ENCODE results near the gene ITPRIPL2. TPM values are rescaled to one million over a fixed set of nuclear protein-coding genes. Genes with fewer than 3 reads are reported as not detected.

Gene ITPRIPL2
- total and polyA plus RNA-seq, 3 donors from 2014 or later, result 8.5 to 24.6 (median 15.7) TPM

GRCh38 chr16:19071811-19072777 lies 41.7 kb upstream of the ITPRIPL2 start:
- peak; percentile 76 for DNase-seq
- H3K36me3 ChIP-seq (ENCODE audit: low read depth, missing control alignments), result no peaks in the 10 kb centered on the region
- peaks cover 5% of the 10 kb centered on the region for H3K4me1 ChIP-seq
- TF ChIP-seq CTCF (IDR thresholded peaks at IDR 0.05) (peak; percentile 8 to 47 (median 41)), POLR2A (IDR thresholded peaks at IDR 0.05) (no peak)
- no peak overlapping the region for H3K4me3 ChIP-seq
- no peaks in the 10 kb centered on the region for H3K27me3 ChIP-seq
- no peak overlapping the region for H3K27ac ChIP-seq
- no peaks in the 10 kb centered on the region for H3K9me3 ChIP-seq
- intact Hi-C loops (cut with DNase I; ENCODE audit: low total_unique reads), result no loop called here
- 85 to 86% methylated on average over 21 of the region's 21 CpGs for WGBS, 2 donors

GRCh38 chr16:19073344-19073743 lies 40.4 kb upstream of the ITPRIPL2 start:
- intact Hi-C loops (cut with DNase I; ENCODE audit: low total_unique reads), result no loop called here
- H3K4me3 ChIP-seq, result no peak overlapping the region
- H3K27me3 ChIP-seq, result no peaks in the 10 kb centered on the region
- no peak for DNase-seq
- H3K4me1 ChIP-seq, result peaks cover 4% of the 10 kb centered on the region
- no peaks in the 10 kb centered on the region for H3K36me3 ChIP-seq (ENCODE audit: low read depth, missing control alignments)
- no peaks in the 10 kb centered on the region for H3K9me3 ChIP-seq
- TF ChIP-seq POLR2A (IDR thresholded peaks at IDR 0.05), result no peak
- no peak for TF ChIP-seq CTCF (IDR thresholded peaks at IDR 0.05)
- H3K27ac ChIP-seq, result no peak overlapping the region
- WGBS, 2 donors, result 85 to 100% methylated on average over 3 of the region's 3 CpGs

- Histone ChIP-seq H3K27me3 (no peaks in the 10 kb centered on the region), H3K36me3 (ENCODE audit: low read depth, missing control alignments) (no peaks in the 10 kb centered on the region), H3K4me3 (no peak overlapping the region), H3K27ac (no peak overlapping the region), H3K9me3 (no peaks in the 10 kb centered on the region), H3K4me1 (peaks cover 3% of the 10 kb centered on the region)
- intact Hi-C loops (cut with DNase I; ENCODE audit: low total_unique reads), result no loop called here
- TF ChIP-seq POLR2A (IDR thresholded peaks at IDR 0.05) (no peak), CTCF (IDR thresholded peaks at IDR 0.05) (no peak)
- no peak for DNase-seq
- WGBS, 2 donors, result 88 to 89% methylated on average over 7 of the region's 7 CpGs
These were observed 39.9 kb upstream of the ITPRIPL2 start for GRCh38 chr16:19073863-19074262.

- Histone ChIP-seq H3K27me3 (no peaks in the 10 kb centered on the region), H3K9me3 (no peaks in the 10 kb centered on the region), H3K4me3 (no peak overlapping the region), H3K4me1 (no peaks in the 10 kb centered on the region), H3K27ac (no peak overlapping the region), H3K36me3 (ENCODE audit: low read depth, missing control alignments) (no peaks in the 10 kb centered on the region)
- intact Hi-C loops (cut with DNase I; ENCODE audit: low total_unique reads), result no loop called here
- DNase-seq, result no peak
- TF ChIP-seq CTCF (IDR thresholded peaks at IDR 0.05) (no peak), POLR2A (IDR thresholded peaks at IDR 0.05) (no peak)
- WGBS, 2 donors, result 93 to 97% methylated on average over 11 to 12 of the region's 12 CpGs
These were observed 38.3 kb upstream of the ITPRIPL2 start for GRCh38 chr16:19075511-19075910.

Data from testis (tissue), 3 donors.